Lower leg skin (tissue), 4 donors: ENCODE data around the gene RPS6KL1. TPM values are rescaled to one million over a fixed set of nuclear protein-coding genes. Genes with fewer than 3 reads are reported as not detected.

Source experiments
- DNase-seq, 2 donors: peaks; one replicate each; pipeline ENCODE4 v3.0.0-alpha.2; 2019; ENCODE audit warnings: low spot score in 2 of 2
- H3K4me3 ChIP-seq: fragments of 200-600 bp; sonication (generic); 2 replicates; pipeline ENCODE4 v1.5.1; 2017; ENCODE audit warnings: mild to moderate bottlenecking, low read depth; ENCODE audit not compliant: poor library complexity, severe bottlenecking
- CTCF ChIP-seq, 3 donors: fragments of 450-650 bp; IDR thresholded peaks; one replicate each; pipeline ENCODE4 v1.5.1; 2016; ENCODE audit warnings: antibody characterized with exemption in 3 of 3, mild to moderate bottlenecking in 3 of 3, moderate library complexity in 2 of 3
- POLR2A ChIP-seq, 2 donors: fragments of 450-650 bp; IDR thresholded peaks; one replicate each; pipeline ENCODE4 v1.6.1; 2016 to 2017; ENCODE audit warnings: antibody characterized with exemption in 2 of 2, mild to moderate bottlenecking in 1 of 2, moderate library complexity in 1 of 2
- WGBS, 2 donors: methylation state at CpG; one replicate each; pipeline ENCODE4 v1.1.5; 2018; 5-methylcytosine and 5-hydroxymethylcytosine counted together
- intact Hi-C: fragments of 100-400 bp; cut with DNase I; formaldehyde crosslinking; loops from one replicate; pipeline ENCODE4 v1.15.0; 2023; ENCODE audit warnings: low total_unique reads
- total RNA-seq, 4 donors: library from RNA; depleted of rRNA; stranded (reverse); fragments of >200 nt; gene quantifications; one replicate each; pipeline ENCODE4 v1.1.0, GENCODE V29; 2016

The RPS6KL1 gene
- total RNA-seq, 4 donors from 2014 or later = 0.38 to 3.7 (median 2.1) TPM

- no peak for TF ChIP-seq POLR2A (IDR thresholded peaks at IDR 0.05)
- TF ChIP-seq CTCF (IDR thresholded peaks at IDR 0.05) = no peak
- H3K4me3 ChIP-seq = no peak overlapping the region
- peak in 1 of 2 donors; percentile 62 for DNase-seq
- intact Hi-C loops = loop anchor here (10.0 kb wide), 1 partner anchor 174 kb away; no protein-coding TSS in a partner anchor
- 97 to 100% methylated on average over 4 to 6 of the region's 6 CpGs for WGBS, 2 donors
These were observed 11.8 kb downstream of the RPS6KL1 start for GRCh38 chr14:74911221-74911620.

DNA sequence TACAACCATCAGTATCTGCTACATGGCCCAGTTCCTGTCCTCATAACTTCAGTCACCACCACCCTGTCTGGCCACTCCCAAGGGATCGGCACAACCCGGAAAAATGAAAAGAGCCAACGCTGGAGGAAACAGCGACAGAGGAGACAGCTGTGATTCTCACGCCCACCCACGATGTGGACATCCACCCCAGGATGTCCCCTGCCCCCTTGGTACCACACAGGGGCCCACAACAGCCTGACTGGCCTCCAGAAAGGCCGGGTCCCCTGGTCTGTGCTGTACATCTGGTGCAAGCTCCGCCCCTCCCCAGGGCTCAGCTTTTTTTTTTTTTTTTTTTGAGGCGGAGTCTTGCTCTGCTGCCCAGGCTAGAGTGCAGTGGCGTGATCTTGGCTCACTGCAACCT is 12.5 kb downstream of the RPS6KL1 start:
- intact Hi-C loops = loop anchor here (10.0 kb wide), 1 partner anchor 174 kb away; no protein-coding TSS in a partner anchor
- no peak overlapping the region for H3K4me3 ChIP-seq
- 30 to 46% methylated on average over 10 of the region's 10 CpGs for WGBS, 2 donors
- TF ChIP-seq CTCF (IDR thresholded peaks at IDR 0.05) (no peak), POLR2A (IDR thresholded peaks at IDR 0.05) (no peak)
- peak in 1 of 2 donors; percentile 80 for DNase-seq

DNA sequence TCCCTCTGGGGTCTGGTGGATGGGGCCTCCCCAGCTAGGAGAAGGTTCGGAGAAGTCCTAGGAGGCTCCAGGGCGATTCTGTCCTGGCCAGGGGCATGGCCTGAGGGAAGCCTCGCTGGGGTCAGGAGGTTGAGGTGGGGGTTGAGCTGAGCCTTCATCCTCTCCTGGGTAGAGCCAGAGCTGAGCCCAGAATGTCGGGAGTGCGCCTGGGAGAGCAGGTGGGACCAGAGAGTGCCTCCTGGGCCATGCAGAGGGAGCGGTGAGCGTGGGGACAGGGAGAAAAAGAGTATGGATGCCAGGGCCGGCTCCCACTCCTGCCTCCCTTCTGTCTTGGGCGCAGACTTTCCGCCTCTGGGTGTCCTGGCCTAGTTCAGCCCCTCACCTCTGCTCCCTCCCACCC is 13.1 kb downstream of the RPS6KL1 start:
- no peak overlapping the region for H3K4me3 ChIP-seq
- 92 to 94% methylated on average over 10 of the region's 10 CpGs for WGBS, 2 donors
- DNase-seq = peak in 1 of 2 donors; percentile 84
- intact Hi-C loops = loop anchor here (5.0 to 10.0 kb wide), 2 partner anchors 48 to 175 kb away; no protein-coding TSS in a partner anchor
- TF ChIP-seq POLR2A (IDR thresholded peaks at IDR 0.05) = no peak
- TF ChIP-seq CTCF (IDR thresholded peaks at IDR 0.05) = no peak

DNA sequence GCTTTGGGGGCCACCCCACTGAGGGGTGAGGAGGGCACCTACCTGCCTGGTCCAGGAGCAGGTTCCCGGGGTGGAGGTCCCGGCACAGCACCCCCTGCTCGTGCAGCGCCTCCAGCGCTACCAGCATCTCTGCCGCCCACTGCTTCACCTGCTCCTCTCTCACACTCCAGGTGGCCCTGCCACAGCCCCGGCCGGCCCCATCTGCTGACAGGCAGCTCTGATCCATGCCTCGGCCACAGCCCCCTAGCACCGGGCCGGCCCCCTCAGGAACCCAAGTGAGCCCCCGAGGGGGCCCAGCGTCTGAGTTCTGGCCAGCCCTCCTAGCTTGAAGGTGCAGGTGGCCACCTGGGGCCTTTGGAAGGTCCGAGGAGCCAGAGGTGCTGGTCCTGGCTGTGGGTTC is 13.6 kb downstream of the RPS6KL1 start:
- no peak overlapping the region for H3K4me3 ChIP-seq
- intact Hi-C loops = loop anchor here (5.0 kb wide), 1 partner anchor 47 kb away; no protein-coding TSS in a partner anchor
- peak in 1 of 2 donors; percentile 86 for DNase-seq
- TF ChIP-seq POLR2A (IDR thresholded peaks at IDR 0.05) (no peak), CTCF (IDR thresholded peaks at IDR 0.05) (no peak)
- WGBS, 2 donors = 92 to 97% methylated on average over 10 of the region's 14 CpGs

- intact Hi-C loops = loop anchor here (5.0 kb wide), 1 partner anchor 47 kb away; no protein-coding TSS in a partner anchor
- WGBS, 2 donors = 85 to 86% methylated on average over 9 of the region's 9 CpGs
- DNase-seq = peak in 1 of 2 donors; percentile 80
- no peak overlapping the region for H3K4me3 ChIP-seq
- TF ChIP-seq CTCF (IDR thresholded peaks at IDR 0.05) = no peak
- TF ChIP-seq POLR2A (IDR thresholded peaks at IDR 0.05) = no peak
These were observed 14.2 kb downstream of the RPS6KL1 start for GRCh38 chr14:74908861-74909341.

DNA sequence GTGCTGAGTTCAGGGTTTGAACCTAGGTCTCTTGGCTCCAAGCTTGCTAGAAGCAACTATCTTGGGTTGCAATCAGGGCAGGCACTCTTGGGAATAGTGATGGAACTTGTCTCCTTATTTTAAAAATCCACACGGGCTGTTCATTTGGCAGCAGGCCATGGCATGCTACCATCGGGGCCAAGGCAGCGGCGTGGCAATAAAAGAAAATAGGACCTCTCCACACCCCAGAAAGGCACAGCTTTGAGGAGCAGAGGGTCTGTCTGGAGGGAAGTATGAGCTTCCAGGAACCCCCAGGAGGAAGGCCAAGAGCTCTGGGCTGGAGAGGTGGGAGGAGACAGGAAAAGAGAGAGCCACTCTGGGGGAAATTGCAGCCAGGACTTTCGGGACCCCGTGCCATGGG is 15.3 kb downstream of the RPS6KL1 start:
- 24 to 36% methylated on average over 6 of the region's 6 CpGs for WGBS, 2 donors
- DNase-seq = no peak
- H3K4me3 ChIP-seq = no peak overlapping the region
- intact Hi-C loops = loop anchor here (5.0 kb wide), 1 partner anchor 45 kb away; no protein-coding TSS in a partner anchor
- TF ChIP-seq POLR2A (IDR thresholded peaks at IDR 0.05) (no peak), CTCF (IDR thresholded peaks at IDR 0.05) (no peak)
